ENCODE data around the gene RASSF5.
A peak's percentile ranks its signal among the peaks of the same experiment; 100 is the strongest.

DNA sequence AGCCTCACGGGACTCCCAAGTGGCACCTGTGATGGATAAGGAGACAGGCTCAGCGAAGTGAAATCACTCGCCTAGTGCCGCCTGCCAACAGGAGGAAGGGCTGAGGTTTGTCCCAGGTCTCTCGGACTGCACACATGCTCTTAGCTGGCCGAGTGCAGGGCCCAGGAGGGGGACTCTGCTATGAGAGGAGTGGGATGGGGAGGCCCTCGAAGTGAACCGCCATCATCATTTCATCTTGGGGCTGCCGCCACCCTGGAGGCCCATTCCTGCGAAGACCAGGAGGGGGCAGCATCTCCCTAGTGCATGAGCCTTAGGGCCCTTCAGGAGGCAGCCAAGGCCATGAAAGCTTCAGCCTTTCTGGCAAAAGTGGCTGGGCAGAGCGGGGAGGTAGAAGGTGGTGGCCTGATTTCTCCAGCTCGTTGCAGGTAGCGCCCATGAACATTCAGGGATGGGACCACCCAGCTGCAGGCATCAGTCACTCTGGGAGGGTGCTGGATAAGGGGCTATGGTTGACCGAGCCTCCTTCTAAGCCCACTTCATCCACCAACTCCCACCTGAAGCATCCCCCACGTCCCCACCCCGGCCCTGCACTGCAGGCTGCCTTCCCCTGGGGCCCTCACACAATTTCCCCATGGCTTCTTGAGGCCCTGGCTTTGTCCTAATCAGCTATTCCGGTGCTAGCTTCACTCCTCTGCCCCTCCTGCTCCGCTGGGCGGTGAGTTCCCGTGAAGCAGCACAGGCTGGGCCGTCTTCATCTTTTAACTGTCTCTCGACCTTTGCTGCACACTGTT lies 17.2 kb upstream of the RASSF5 start:
- TF ChIP-seq, protein P1, sequence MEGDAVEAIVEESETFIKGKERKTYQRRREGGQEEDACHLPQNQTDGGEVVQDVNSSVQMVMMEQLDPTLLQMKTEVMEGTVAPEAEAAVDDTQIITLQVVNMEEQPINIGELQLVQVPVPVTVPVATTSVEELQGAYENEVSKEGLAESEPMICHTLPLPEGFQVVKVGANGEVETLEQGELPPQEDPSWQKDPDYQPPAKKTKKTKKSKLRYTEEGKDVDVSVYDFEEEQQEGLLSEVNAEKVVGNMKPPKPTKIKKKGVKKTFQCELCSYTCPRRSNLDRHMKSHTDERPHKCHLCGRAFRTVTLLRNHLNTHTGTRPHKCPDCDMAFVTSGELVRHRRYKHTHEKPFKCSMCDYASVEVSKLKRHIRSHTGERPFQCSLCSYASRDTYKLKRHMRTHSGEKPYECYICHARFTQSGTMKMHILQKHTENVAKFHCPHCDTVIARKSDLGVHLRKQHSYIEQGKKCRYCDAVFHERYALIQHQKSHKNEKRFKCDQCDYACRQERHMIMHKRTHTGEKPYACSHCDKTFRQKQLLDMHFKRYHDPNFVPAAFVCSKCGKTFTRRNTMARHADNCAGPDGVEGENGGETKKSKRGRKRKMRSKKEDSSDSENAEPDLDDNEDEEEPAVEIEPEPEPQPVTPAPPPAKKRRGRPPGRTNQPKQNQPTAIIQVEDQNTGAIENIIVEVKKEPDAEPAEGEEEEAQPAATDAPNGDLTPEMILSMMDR (conservative IDR thresholded peaks at IDR 0.05; ENCODE audit: low read depth, low read length), result peak; percentile 97
- no peak for TF ChIP-seq EZH2 (IDR thresholded peaks at IDR 0.05; ENCODE audit: borderline replicate concordance, low read depth, low read length, poor library complexity, severe bottlenecking)

Data from A673 (cell line).